ENCODE results near the gene FLOT1. TPM values are rescaled to one million over a fixed set of nuclear protein-coding genes. Genes with fewer than 3 reads are reported as not detected.

Gene FLOT1
- total and polyA plus RNA-seq, 8 donors: 115 to 206 (median 124) TPM

GRCh38 chr6:30721198-30722024, 21.1 kb downstream of the FLOT1 start:
- H3K4me3 ChIP-seq: peak overlapping the region; percentile 80
- DNase-seq: peak; percentile 89 to 97 (median 94)
- H3K4me1 ChIP-seq: peaks cover 30 to 72% of the 10 kb centered on the region in 2 donors
- no peaks in the 10 kb centered on the region for H3K9me3 ChIP-seq
- H3K36me3 ChIP-seq: peaks cover 8 to 48% of the 10 kb centered on the region in 2 donors
- no peaks in the 10 kb centered on the region for H3K27me3 ChIP-seq
- H3K27ac ChIP-seq: peak overlapping the region; percentile 94
- ATAC-seq: peak; percentile 74
- peak; percentile 46 to 72 for TF ChIP-seq CTCF (IDR thresholded peaks at IDR 0.05)
- intact Hi-C loops (cut with DNase I): loop anchor here in 1 of 2 donors (2.0 kb wide), 1 partner anchor 43 kb away; no protein-coding TSS in a partner anchor

- peaks cover 33 to 73% of the 10 kb centered on the region in 2 donors for H3K4me1 ChIP-seq
- no peaks in the 10 kb centered on the region for H3K27me3 ChIP-seq
- no peaks in the 10 kb centered on the region for H3K9me3 ChIP-seq
- TF ChIP-seq CTCF (IDR thresholded peaks at IDR 0.05): no peak
- DNase-seq (peak; percentile 52 to 89 (median 80)), ATAC-seq (peak; percentile 32)
- peaks cover 8 to 42% of the 10 kb centered on the region in 2 donors for H3K36me3 ChIP-seq
- intact Hi-C loops (cut with DNase I): no loop called here
- peak overlapping the region; percentile 80 for H3K4me3 ChIP-seq
- H3K27ac ChIP-seq: peak overlapping the region; percentile 94
Observed at GRCh38 chr6:30720738-30721197, 21.7 kb downstream of the FLOT1 start.

- no peak for TF ChIP-seq CTCF (IDR thresholded peaks at IDR 0.05)
- DNase-seq (peak; percentile 95 to 99 (median 98)), ATAC-seq (peak; percentile 79)
- Histone ChIP-seq H3K9me3 (no peaks in the 10 kb centered on the region), H3K4me3 (peak within 1 kb of the TSS; percentile 80), H3K27ac (peak within 1 kb of the TSS; percentile 94), H3K27me3 (no peaks in the 10 kb centered on the region), H3K4me1 (peaks cover 33 to 73% of the 10 kb centered on the region in 2 donors), H3K36me3 (peaks cover 8 to 35% of the 10 kb centered on the region in 2 donors)
- intact Hi-C loops (cut with DNase I): no loop called here
Observed at GRCh38 chr6:30719791-30720737, 22.4 kb downstream of the FLOT1 start, which contains the start of gene TUBB. TSS of gene TUBB (plus strand) at chr6:30720352. CDS start at chr6:30720507, 155 bp downstream.

- TF ChIP-seq CTCF (IDR thresholded peaks at IDR 0.05): no peak
- intact Hi-C loops (cut with DNase I): no loop called here
Observed at GRCh38 chr6:30719356-30719755, 23.1 kb downstream of the FLOT1 start.

More at GRCh38 chr6:30719356-30719755, 23.1 kb downstream of the FLOT1 start:
- Histone ChIP-seq H3K4me1 (peaks cover 33 to 66% of the 10 kb centered on the region in 2 donors), H3K27ac (peak overlapping the region; percentile 94), H3K27me3 (no peaks in the 10 kb centered on the region), H3K4me3 (peak overlapping the region; percentile 80), H3K9me3 (no peaks in the 10 kb centered on the region), H3K36me3 (peaks cover 8 to 33% of the 10 kb centered on the region in 2 donors)
- peak in 1 of 4 donors; percentile 20 for DNase-seq
- no peak for ATAC-seq
